Femur (tissue), 1 donor: ENCODE measurements around the gene TRNT1.

Source experiments
- DNase-seq: peaks from one replicate; pipeline ENCODE4 v3.0.0-alpha.2; 2017

TRNT1 gene

DNA sequence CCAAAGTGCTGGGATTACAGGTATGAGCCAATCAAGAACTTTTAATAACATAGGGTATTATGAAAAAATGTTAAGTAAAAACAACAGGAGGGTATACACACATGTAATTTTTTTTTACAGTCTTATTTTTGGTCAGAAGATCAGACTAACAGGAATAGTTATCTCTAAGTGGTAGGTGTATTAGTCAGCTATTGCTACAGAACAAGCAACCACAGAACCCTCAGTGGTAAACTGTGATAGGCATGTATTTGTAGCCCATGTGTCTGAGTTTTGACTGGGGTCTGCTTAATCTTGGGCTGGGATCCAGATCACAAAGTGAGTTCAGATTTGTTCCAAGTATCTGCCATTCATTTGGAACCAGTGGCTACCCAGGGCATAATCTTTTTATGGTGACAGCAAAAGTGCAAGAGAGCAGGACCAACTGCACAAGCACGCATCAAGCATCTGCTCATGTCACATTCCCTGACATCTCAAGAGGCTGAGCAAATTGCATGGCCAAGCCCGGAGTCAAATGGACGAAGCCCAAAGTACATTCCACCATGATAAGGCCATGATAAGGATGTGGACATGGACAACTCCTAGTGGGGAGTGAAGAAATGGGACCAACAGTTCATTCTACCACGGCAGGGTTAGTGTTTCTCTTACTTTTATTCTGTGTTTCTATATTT, 13.6 kb upstream of the TRNT1 start:
- DNase-seq = no peak

DNA sequence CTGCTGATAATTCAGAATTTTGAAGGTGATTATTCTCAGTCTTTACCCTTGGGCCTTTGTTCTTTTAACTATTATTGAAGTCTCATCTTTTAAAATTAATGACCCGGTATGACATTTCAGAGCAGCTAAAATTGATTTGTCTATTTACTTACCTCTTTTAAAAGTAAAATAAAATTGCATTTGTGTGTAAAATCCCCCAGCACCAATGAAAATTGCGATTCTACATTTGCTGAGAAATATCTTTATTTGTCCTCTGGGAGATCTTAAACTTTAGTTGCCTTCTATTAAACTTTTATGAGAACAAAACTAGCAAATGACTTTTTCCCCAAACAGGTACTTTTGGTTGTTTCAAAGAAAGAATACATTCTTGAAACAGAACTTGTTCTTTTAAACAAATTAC, 9.1 kb upstream of the TRNT1 start:
- DNase-seq = no peak

DNA sequence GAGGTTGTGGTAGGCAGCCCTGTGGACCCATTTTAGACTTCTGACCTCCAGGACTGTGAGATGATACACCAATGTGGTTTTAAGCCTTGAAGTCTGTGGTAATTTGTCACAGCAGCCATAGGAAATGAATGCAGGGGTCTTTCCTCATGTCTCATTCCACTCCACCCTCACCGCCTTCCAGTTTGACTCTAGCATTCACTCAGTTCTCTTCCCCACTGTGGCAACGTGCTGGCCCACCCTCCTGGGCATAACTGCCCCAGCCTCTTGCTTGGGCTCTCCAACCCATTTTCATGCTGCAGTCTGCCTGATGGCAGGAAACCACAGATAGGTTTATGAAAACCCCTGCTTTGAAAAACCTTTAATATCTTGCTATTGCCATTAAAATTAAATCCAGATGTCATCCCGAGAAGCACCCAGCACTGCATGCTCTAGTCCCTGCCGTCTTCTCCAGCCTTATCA, 7.3 kb upstream of the TRNT1 start:
- DNase-seq = no peak

DNA sequence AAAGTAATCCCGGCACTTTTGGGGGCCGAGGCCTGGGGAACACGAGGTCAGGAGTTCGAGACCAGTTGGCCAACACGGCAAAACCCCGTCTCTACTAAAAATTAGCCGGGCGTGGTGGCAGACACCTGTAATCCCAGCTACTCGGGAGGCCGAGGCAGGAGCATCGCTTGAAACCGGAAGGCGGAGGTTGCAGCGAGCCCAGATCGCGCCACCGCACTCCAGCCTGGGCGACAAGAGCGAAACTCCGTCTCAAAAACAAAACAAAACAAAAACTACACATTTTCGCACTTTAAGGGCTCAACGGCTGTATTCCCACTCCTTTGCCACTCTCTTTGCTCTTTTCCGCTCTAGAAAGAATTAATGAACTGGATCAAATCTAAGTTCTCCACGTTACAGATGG, 763 bp upstream of the TRNT1 start:
- no peak for DNase-seq

DNA sequence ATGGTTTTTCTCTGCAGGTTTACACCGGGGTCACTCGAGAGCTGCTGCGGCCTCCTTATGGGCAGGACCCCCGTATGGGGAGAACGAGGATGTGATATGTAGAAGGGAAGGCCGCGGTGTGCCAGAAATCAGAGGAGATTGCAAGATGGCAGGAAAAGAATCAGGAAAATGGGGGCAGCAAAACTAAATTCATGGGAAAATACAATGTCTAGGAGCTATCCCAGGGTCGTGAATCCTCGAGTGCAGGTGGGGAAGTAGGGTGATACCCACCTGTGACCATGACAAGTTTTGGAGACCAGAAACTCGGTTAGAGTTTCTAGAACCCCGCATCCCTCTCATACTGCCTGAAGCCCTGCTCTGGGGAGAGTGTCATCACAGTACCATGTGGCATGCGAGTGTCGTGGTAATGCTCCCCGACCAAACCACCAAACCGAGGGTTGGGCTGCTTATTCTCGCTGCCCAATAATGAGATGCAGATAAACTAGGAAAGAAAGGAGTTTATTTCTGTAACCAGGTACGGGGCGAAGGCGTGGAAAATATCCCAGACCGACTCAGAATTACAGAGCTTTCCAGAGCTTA, 781 bp downstream of the TRNT1 start:
- DNase-seq = no peak

DNA sequence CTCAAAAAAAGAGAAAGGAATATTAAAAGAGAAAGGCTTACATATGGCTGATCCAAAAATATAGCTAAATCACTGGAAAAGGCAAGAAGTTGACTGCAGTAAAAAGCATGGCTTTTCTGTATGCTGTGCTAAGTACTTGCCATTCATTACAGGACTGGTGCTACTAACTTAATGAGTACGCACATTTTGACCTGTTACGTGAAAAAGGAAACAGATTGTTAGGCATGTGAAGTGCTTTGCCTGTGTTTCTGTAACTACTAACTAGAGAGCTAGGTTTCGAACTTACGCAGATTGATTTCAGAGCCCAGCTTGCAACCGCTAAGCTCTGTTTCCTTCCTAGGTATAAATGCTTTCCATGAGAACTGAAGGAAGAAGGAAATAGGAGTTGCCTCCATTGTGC, 2.8 kb downstream of the TRNT1 start:
- DNase-seq = no peak

GRCh38 chr3:3133500-3133899, 6.8 kb downstream of the TRNT1 start:
- DNase-seq = no peak

- DNase-seq = no peak
Measured at GRCh38 chr3:3134750-3135448, 8.2 kb downstream of the TRNT1 start.

DNA sequence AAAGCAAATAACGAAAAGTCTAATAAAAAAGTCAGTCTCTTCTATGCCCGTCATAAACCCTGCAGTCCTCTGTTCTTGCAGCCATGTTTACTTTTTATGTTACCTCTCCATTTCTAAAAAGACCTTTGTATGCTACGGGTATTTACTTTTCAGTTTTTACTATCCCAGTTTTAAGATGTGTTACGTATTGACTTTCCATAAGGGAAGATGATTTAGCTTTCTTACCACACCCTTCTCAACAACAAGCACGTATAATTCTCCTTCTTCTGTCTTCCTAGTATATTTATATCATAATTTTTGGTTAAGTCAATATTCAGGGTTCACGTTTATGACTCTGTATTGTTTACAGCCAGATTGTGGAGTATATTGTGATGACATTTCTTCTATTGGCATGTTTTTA, 10.8 kb downstream of the TRNT1 start:
- DNase-seq = no peak

GRCh38 chr3:3141939-3142338, 15.2 kb downstream of the TRNT1 start:
- no peak for DNase-seq

- DNase-seq = no peak
Measured at GRCh38 chr3:3145831-3146230, 19.1 kb downstream of the TRNT1 start.

DNA sequence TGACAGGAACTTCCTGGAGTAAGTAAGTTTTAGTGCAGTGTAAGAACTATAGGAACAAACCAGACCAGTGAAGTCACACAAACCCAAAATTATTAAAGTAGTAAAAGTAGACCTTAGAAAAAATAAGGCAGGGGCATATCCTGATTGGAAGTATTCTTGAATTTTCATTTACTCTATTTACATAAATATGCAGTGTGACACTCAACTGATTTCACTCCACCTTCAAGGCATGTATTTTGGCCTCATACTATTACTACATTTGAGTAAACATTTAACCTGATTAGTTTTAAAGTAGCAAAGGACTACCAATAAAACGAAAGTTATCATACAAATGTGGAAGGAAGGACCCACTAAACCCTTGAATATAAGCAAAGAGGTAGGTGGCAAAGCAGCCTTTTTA, 22.8 kb downstream of the TRNT1 start:
- DNase-seq = no peak

DNA sequence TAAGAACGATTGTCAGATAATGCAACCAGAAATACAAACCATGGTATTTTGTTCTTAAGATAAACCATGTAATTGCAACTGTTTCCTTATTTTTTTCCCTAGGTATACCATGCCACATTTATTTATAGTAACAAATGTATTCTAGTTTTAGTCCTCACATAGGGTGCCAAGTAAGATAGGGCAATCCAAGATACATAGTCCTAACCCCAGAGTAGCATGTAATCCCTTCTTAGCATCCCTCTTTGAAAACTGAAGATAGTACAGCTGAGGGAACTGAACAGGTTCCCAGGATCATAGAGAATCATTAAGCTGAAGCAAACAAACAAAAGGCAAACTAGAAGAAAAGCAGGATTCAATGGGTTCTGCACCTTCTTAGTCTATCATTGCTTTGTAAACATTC, 24.8 kb downstream of the TRNT1 start:
- DNase-seq = no peak

GRCh38 chr3:3154879-3155610, 28.3 kb downstream of the TRNT1 start:
- DNase-seq = no peak

- DNase-seq = no peak
Measured at GRCh38 chr3:3157484-3157883, 30.7 kb downstream of the TRNT1 start.

DNA sequence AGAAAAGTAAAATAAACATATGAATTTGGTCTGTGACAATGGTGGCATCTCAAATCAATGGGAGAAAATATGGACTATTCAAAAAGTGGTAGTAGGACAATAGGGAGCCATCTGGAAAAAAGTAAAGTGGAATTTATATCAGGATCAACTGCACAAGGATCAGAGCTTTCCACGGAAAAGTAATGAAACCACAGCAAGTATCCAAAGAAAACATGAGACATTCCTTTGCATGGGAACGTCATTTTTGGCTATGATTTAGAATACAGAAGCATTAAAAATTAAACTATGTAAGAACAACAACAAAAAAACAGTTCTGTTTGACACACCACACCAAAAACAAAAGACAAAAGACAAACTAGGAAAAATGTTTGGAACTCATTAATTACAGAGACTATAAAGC, 34.1 kb downstream of the TRNT1 start:
- no peak for DNase-seq

DNA sequence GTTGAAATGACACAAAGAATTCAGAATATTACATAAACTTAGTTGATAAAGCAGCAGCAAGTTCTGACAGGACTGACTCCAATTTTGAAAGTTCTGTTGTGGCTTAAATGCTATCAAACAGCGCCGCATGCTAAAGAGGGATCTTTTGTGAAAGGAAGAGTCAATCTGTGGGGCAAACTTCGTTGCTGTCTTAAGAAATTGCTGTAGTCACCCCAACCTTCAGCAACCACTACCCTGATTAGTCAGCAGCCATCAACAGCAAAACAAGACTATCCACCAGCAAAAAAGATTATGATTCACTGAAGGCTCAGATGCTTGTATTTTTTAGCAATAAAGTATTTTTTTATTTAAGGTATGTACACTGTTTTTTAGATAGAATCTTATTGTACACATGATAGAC, 38.5 kb downstream of the TRNT1 start:
- DNase-seq = no peak

GRCh38 chr3:3165650-3166049, 38.9 kb downstream of the TRNT1 start:
- DNase-seq = no peak

DNA sequence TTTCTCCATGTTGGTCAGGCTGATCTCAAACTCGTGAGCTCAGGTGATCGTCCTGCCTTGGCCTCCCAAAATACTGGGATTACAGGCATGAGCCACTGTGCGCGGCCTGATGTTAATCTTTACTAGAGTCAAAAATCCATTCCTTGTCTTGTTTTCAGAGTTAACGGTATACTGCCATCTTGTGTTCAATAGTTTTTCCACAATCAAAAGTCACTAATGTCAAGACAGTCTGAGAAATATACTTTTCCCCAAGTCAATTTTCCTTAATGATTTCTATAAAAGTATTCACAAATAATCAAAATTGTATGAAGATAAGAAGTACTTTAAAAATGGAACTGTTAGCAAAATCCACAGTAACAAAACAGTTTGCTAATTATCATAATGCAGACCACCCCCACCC, 44.3 kb downstream of the TRNT1 start:
- DNase-seq = no peak

DNA sequence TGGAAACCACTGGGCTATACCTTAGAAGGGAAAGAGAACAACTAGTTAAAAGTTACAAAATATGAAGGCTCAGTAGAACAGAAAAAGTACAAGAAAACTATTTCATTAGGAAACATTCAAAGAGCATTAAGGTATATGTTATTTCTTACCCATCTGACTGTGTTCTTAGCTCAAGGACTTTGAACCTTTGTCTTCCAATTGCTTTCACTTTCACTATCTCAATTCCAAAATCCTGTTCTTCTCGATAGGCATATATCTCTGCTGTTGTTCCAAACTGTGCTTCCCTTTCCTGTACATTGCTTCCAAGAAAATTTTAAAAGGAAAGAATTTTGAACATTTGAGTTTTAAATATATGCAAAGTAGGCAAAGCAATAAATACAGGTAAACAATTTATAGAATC, 45.9 kb downstream of the TRNT1 start:
- DNase-seq = no peak

- no peak for DNase-seq
Measured at GRCh38 chr3:3177861-3178497, 51.2 kb downstream of the TRNT1 start.

- no peak for DNase-seq
Measured at GRCh38 chr3:3178498-3179328, 52.0 kb downstream of the TRNT1 start.
